ENCODE results near the gene KRT35.

The KRT35 gene

GRCh38 chr17:41486316-41486715 is 5.4 kb upstream of the KRT35 start:
- DNase-seq = no peak

GRCh38 chr17:41484920-41485904 is 4.3 kb upstream of the KRT35 start:
- no peak for DNase-seq

GRCh38 chr17:41483991-41484826 is 3.3 kb upstream of the KRT35 start:
- DNase-seq = peak; percentile 20

- no peak for DNase-seq
Observed at GRCh38 chr17:41483531-41483930, 2.6 kb upstream of the KRT35 start.

DNA sequence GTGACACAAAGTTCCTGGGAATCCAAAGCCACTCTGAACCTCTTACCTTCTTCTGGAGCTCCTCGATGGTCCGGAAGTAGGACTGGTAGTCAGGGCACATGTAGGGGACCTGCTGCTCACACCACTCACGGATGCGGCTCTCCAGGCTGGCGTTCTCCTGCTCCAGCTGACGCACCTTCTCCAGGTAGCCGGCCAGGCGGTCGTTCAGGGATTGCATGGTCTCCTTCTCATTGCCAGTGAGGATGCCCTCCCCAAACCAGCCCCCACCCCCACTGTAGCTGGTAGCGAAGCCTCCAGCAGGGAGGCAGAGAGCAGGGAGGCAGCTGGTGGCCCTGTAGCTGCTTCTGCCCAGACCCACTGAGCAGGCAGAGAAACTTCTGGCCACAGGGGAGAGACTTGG is 370 bp downstream of the KRT35 start:
- no peak for DNase-seq

- no peak for DNase-seq
Observed at GRCh38 chr17:41480136-41480535, 815 bp downstream of the KRT35 start.

DNA sequence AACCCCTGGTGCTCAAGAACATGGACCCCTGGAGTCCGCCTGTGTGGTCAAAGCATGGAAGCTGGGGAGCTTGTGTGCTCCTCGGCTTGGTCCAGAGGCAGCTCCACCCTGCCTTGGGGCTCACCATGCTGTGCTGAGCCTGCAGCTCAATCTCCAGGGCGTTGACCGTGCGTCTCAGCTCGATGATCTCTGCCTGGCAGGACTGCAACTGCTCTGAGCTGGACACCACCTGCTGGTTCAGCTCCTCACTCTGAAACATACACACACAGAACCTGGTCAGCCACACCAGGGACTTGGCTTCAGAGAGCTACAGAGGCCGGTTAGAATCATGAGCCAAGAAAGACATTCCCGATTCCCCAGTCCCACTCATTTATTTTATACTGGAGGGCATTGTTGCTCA is 2.7 kb downstream of the KRT35 start:
- DNase-seq = no peak

- no peak for DNase-seq
Observed at GRCh38 chr17:41476866-41477815, 3.8 kb downstream of the KRT35 start.

DNA sequence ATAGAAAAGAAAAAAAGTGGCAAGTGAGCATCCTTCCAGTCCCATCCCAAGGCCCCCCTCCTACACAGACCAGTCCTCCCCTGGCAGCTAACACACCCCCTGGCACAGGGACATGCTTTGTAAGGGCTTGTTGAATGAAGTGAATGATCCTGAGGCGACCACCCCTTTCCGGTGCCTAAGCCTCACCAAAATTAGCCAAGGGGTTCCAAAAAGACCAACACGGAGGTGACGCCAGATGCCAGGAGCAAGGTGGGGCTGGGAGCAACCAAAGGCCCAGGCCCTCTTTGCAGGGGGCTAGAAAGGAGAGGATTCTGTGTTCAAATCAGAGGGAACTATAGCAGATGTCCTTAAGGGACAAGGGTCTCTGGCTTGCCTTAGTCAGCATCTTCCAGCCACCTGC is 5.5 kb downstream of the KRT35 start:
- DNase-seq = no peak

DNA sequence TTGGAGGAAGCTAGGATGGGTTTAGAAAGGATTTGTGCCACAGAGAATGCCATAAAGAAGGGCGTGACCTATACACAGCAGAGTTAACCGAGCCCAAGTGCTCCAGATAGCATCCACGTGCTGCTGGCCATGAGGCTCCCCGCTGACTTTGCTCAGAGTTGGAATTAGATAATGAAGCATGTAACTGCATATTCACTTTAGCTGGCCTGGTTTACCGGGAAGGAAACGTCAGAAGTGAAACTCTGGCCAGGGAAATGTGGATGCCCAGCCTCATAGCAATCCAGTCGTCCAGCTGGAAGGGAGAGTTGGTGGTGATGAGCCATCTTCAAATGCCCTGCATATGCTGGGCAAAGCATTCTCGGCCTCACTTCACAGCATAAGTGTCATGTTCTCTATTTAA is 6.1 kb downstream of the KRT35 start:
- DNase-seq = no peak

- no peak for DNase-seq
Observed at GRCh38 chr17:41468346-41468745, 12.6 kb downstream of the KRT35 start.

- no peak for DNase-seq
Observed at GRCh38 chr17:41467561-41467960, 13.4 kb downstream of the KRT35 start.

DNA sequence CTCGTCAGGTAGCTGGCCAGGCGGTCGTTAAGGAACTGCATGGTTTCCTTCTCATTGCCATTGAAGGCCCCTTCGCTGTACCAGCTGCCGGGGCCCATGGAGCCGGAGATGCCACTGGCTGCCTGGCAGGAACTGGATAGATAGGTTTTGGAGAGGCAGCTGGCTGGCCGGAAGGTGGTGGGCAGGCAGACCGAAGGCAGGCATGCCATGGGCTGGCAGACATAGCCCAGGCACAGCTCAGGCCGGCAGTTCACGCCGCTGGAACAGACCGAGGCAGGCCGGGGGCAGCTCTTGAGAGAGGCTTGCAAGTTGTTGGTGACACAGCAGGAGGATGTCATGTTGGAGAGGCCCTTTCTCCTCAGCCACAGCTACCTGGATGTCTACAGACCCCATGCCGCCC is 14.0 kb downstream of the KRT35 start, which contains the start of gene KRT32:
TSS of gene KRT32 (minus strand) at position 399 of the 400 bp plus-strand sequence. CDS start at position 338, 61 bp downstream.
- DNase-seq = no peak

DNA sequence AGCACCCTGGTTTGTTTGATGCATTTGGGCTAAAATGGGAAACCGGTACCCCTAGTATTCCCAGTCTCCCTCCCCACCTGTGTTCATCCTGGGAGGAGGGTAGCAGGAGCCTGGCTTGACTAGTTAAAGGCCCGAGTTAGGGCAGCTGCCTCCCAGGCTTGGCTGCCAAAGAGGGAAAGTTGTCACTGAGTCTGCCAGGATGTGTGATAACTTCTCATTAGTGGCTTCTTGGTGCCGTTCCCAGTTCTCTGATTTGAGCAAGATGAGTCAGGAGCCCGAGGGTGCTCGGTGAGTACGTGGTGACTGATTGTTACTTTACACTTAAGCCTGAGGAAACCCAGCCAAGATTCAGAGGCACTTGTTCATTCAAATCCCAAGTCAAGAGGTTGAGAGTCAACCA is 16.3 kb downstream of the KRT35 start:
- DNase-seq = no peak

DNA sequence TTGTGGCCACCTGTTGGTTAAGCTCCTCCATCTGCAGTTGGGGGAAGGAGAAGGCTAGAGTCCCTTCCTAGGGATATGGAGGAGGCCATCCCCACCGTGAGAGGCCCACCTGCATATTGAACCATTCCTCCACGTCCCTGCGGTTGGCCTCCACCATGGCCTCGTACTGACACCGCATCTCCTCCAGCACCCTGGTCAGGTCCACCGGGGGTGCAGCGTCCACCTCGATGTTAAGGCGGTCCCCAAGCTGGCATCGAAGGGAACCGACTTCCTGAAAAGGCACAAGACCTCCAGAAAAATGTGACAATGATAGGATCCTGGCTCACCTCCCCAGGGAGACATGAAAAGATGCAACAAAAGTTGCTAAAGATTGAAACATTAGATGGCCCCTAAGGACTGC is 16.8 kb downstream of the KRT35 start:
- DNase-seq = no peak

DNA sequence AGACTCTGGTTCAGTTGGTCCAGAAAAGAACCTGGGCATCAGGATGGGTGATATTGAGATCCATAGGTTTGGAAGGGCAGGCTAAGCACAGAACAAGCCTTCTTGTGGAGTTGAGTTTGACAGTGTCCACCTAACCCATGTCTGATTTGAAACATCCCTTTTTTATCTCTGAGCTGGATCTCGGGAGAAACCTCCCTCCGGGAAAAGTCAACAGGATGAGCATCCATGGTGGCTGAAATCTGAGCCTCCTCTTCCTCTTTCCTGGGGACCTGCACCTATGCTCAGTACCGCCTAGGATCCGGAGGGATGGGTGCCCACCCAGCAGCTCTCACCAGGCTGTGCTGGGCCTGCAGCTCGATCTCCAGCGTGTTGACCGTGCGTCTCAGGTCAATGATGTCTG is 17.2 kb downstream of the KRT35 start:
- DNase-seq = no peak

DNA sequence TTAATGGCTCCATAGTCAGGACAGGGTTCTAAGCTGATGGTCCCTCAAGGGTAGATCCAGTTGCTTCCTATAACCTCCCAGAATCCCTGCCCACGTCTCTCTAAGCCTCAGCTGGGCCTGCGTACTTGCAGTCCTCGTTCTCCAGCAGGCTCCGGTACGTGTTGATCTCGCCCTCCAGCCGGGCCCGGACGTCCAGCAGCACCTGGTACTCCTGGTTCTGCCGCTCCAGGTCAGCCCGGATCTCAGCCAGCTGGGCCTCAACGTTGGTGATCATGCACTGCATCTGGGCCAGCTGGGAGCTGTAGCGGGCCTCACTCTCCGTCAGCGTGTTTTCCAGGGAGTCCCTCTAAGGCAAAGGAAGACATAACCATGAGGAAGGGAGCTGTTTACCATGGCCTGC is 18.2 kb downstream of the KRT35 start:
- no peak for DNase-seq

DNA sequence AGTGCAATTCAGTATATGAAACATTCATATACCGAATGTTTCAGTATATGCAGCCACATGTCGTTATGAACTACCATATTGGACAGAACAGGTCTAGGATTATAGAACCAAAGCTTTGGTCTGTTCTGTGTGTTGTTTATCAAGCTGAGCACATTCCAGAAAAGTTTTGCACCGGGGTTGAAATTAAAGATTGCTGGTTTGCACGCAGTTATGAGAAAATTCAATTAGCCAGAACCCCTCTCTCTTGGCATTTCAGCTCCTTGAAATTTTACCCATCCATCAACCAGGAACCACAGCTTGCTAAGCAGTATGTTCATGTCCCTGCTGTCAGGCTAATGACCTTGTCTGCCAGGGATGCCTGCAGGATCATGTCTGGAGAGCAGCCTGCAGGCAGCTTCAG is 23.3 kb downstream of the KRT35 start:
- no peak for DNase-seq

- no peak for DNase-seq
Observed at GRCh38 chr17:41456204-41456603, 24.7 kb downstream of the KRT35 start.

DNA sequence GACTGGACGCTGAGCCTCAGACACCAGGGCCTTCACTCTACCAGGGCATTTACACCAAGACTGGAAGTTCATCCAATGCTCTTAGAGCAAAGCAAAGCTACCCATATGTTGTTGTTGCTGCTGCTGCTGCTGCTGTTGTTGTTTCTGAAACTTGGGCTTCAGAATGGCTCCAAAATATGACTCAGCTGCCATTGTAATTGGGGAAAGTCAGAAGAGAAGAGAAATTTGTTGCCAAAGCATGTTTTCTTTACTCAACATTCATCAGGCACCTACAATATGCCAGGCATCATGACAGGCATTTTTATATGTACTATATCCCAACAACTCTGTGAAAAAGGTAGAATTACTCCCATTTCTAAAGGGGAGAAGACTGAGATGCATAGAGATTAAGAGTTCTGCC is 25.7 kb downstream of the KRT35 start:
- no peak for DNase-seq

- DNase-seq = peak; percentile 6
Observed at GRCh38 chr17:41453066-41453465, 27.9 kb downstream of the KRT35 start.

- DNase-seq = peak; percentile 74
Observed at GRCh38 chr17:41452281-41452680, 28.7 kb downstream of the KRT35 start.

Data from hematopoietic multipotent progenitor cell treated with erythropoietin and hydrocortisone succinate and interleukin-3 and kit ligand, for 4 days (in vitro differentiated cells).